Measurements from ENCODE around the gene INHBB. TPM values are rescaled to one million over a fixed set of nuclear protein-coding genes. Genes with fewer than 3 reads are reported as not detected.

The INHBB gene
- total RNA-seq, 1 experiment from 2014 or later, result 223 TPM

GRCh38 chr2:120346667-120347358 lies 877 bp downstream of the INHBB start:
- ChIA-PET CTCF (interaction anchor here (0.7 kb wide), 1 partner anchor 66 kb away, joined by 8 read pairs; no protein-coding TSS in a partner anchor), POLR2A (ENCODE audit: unreplicated experiment) (interaction anchor here (0.6 kb wide), 1 partner anchor 228 kb away, joined by 3 read pairs; no protein-coding TSS in a partner anchor)
- Histone ChIP-seq H3K4me3 (ENCODE audit: low read length) (peak overlapping the region; percentile 90), H3K9ac (ENCODE audit: low read length) (peak overlapping the region; percentile 85), H3K27ac (ENCODE audit: low read length) (peak overlapping the region; percentile 68), H2AFZ (ENCODE audit: low read length) (no peak overlapping the region), H3K4me2 (ENCODE audit: low read length) (peak overlapping the region; percentile 86), H3K79me2 (ENCODE audit: low read length) (peaks cover 80% of the 10 kb centered on the region), H4K20me1 (ENCODE audit: low read length) (peaks cover 49% of the 10 kb centered on the region), H3K27me3 (ENCODE audit: low read length) (no peaks in the 10 kb centered on the region), H3F3A (ENCODE audit: low read length, unreplicated experiment) (peaks cover 7% of the 10 kb centered on the region), H3K9me2 (replicated peaks; ENCODE audit: low read length) (no peaks in the 10 kb centered on the region), H3K4me1 (ENCODE audit: insufficient read depth, low read length) (peaks cover 39% of the 10 kb centered on the region), H3K36me3 (ENCODE audit: low read depth, low read length) (peaks cover 52% of the 10 kb centered on the region), H3K9me3 (ENCODE audit: low read length) (no peaks in the 10 kb centered on the region)
- TSS peak; percentile 41 for BruUV-seq (replicated peaks)
- ATAC-seq, result no peak
- intact Hi-C loops (cut with micrococcal nuclease), result no loop called here
- TF ChIP-seq EZH2 (IDR thresholded peaks at IDR 0.05; ENCODE audit: low read length, unreplicated experiment), result no peak
- no peak for TF ChIP-seq EZH2phosphoT487 (IDR thresholded peaks at IDR 0.05; ENCODE audit: borderline replicate concordance, low read length)
- TF ChIP-seq CTCF (conservative IDR thresholded peaks at IDR 0.05; ENCODE audit: low read depth, low read length), result no peak
- no peak for DNase-seq

GRCh38 chr2:120347396-120348060 lies 1.6 kb downstream of the INHBB start:
- ChIA-PET POLR2A (ENCODE audit: unreplicated experiment) (interaction anchor here (1.0 kb wide), 1 partner anchor 50 kb away, joined by 4 read pairs; no protein-coding TSS in a partner anchor), CTCF (interaction anchor here (0.7 kb wide), 1 partner anchor 66 kb away, joined by 8 read pairs; no protein-coding TSS in a partner anchor)
- peak overlapping the region; percentile 68 for H3K27ac ChIP-seq (ENCODE audit: low read length)
- peaks cover 87% of the 10 kb centered on the region for H3K79me2 ChIP-seq (ENCODE audit: low read length)
- no TSS peak for BruUV-seq (replicated peaks)
- H3K4me1 ChIP-seq (ENCODE audit: insufficient read depth, low read length), result peaks cover 46% of the 10 kb centered on the region
- H3K4me2 ChIP-seq (ENCODE audit: low read length), result peak overlapping the region; percentile 86
- H3F3A ChIP-seq (ENCODE audit: low read length, unreplicated experiment), result peaks cover 8% of the 10 kb centered on the region
- DNase-seq, result no peak
- peak overlapping the region; percentile 85 for H3K9ac ChIP-seq (ENCODE audit: low read length)
- H3K4me3 ChIP-seq (ENCODE audit: low read length), result peak overlapping the region; percentile 90
- H2AFZ ChIP-seq (ENCODE audit: low read length), result no peak overlapping the region
- H3K9me2 ChIP-seq (replicated peaks; ENCODE audit: low read length), result no peaks in the 10 kb centered on the region
- H3K27me3 ChIP-seq (ENCODE audit: low read length), result no peaks in the 10 kb centered on the region
- intact Hi-C loops (cut with micrococcal nuclease), result loop anchor here (1.0 kb wide), 1 partner anchor 51 kb away; no protein-coding TSS in a partner anchor
- no peak for ATAC-seq
- peaks cover 51% of the 10 kb centered on the region for H4K20me1 ChIP-seq (ENCODE audit: low read length)
- TF ChIP-seq CTCF (conservative IDR thresholded peaks at IDR 0.05; ENCODE audit: low read depth, low read length), result no peak
- no peak for TF ChIP-seq EZH2 (IDR thresholded peaks at IDR 0.05; ENCODE audit: low read length, unreplicated experiment)
- TF ChIP-seq EZH2phosphoT487 (IDR thresholded peaks at IDR 0.05; ENCODE audit: borderline replicate concordance, low read length), result no peak
- no peaks in the 10 kb centered on the region for H3K9me3 ChIP-seq (ENCODE audit: low read length)
- H3K36me3 ChIP-seq (ENCODE audit: low read depth, low read length), result peaks cover 55% of the 10 kb centered on the region
